K562 treated with DMSO at 1 percent for 24 hours (cell line): ENCODE results near the gene ZNF682. TPM values are rescaled to one million over a fixed set of nuclear protein-coding genes. Genes with fewer than 3 reads are reported as not detected.

Experiments
- total RNA-seq: library from RNA; unstranded; fragments of 300-600 nt; gene quantifications from 2 replicates; pipeline ENCODE4 v1.2.3, GENCODE V29; 2022; ENCODE audit warnings: low read depth; ENCODE audit not compliant: insufficient read depth

Gene ZNF682
- not detected in 2 replicates for total RNA-seq

DNA sequence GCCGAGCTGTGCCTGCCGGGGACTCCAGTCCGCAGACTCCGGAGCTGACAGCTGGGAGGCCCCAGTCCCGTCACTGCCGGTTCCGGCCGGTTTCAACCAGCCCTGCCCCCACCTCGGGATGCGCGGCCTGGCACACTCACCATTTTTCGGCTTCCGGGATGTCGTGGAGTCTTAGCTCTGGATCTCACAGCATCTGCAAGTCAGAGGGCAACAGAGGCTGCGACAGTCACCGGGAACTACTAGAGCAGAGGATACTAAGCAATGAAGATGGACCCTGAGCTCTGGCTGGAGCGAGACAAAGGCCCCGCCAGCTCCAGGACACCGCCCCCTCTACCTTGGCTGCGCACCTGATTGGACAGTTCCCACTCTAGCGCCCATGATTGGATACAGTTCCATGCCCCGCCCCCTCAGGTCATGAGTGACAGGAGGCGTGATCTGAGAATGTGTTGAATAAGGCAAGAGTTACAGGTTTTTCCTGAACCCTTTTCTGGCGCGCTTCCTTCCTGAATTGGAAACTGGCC, at the start of gene ZNF682:
Gene ZNF682, minus strand, starts transcription at position 303 of the 521 bp plus-strand sequence. Its CDS starts 160 bp downstream, at position 143.

DNA sequence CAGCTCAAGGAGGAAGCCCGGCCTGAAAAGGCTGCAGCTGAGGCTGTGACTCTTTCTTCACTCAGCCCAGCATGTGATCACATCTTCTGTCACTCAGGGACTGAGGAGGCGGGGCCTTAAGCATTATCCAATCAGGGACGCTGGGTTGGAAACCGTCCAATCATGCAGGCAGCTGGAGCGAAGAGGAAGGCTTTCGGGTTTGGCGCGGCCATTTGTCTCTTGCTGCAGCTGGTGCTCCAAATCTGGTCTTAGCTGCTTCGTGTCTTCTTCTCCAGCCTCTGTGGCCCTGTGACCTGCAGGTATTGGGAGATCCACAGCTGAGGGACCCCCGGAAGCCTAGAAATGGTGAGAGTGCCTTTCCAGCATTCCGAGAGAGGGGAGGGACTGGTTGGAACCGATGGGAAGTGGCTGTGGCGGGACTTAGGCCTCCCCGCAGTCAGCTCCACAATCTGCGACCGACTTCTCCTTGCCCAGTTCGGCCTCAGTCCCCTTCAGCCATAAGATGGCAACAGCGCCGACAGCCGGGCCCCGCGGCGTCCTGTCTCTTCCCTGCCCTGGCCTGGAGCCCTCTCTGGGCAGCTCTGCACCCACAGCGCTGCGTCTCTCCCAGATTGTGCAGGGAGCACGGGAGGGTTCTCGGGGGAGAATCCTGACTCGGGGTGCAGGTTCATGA, 38.6 kb upstream of the ZNF682 start, which contains the start of gene ZNF90:
Gene ZNF90, plus strand, starts transcription at position 210 of the 673 bp plus-strand sequence. Its CDS starts 133 bp downstream, at position 343.

Other genes starting within 250 kb of the ZNF682 start
- gene ZNF506, start 217.8 kb downstream of the ZNF682 start, total RNA-seq: 0.34 TPM in 1 of 2 replicates, not detected in the other
- gene ZNF253, start 173.6 kb downstream of the ZNF682 start, total RNA-seq: 2.5 and 3.6 TPM in 2 replicates
- 11.0 and 14.9 TPM in 2 replicates for gene ZNF93, start 138.6 kb downstream of the ZNF682 start, total RNA-seq
- 1.0 and 1.5 TPM in 2 replicates for gene ZNF90, start 38.5 kb upstream of the ZNF682 start, total RNA-seq
- 1.1 and 1.3 TPM in 2 replicates for gene ZNF486, start 127.7 kb upstream of the ZNF682 start, total RNA-seq